Measurements from ENCODE around the gene PDCD2L. TPM values are rescaled to one million over a fixed set of nuclear protein-coding genes. Genes with fewer than 3 reads are reported as not detected.

PDCD2L gene
- total and polyA plus RNA-seq, 2 of the 8 experiments (the other 6 are each of a cell fraction or from before 2014, with no cell fraction given) = 51.5 to 78.1 TPM

DNA sequence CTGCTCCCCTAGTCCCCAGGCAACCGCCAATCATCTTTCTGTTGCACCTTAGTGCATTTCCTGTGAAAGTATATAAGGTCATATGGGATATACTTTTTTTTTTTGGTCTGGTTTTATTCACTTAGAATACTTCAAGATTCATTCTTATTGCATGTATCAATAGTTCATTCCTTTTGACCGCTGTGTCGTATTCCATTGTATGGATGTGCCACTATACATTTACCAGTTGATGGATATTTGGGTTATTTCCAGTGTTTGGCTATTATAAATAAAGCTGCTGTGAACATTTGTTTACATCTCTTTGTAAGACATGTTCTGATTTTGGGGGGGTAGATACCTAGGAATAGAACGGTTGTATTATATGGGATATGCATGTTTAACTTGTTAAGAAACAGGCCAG lies 14.1 kb downstream of the PDCD2L start (continued):
- TF ChIP-seq TEAD4 (IDR thresholded peaks at IDR 0.05; ENCODE audit: low read depth, low read length) (no peak), RXRA (IDR thresholded peaks at IDR 0.05; ENCODE audit: insufficient read depth, low read depth, low read length) (no peak), PHF8 (conservative IDR thresholded peaks at IDR 0.05; ENCODE audit: low read depth, low read length) (no peak), CBX8 (IDR thresholded peaks at IDR 0.05; ENCODE audit: borderline replicate concordance, low read depth, low read length) (no peak), GABPA (IDR thresholded peaks at IDR 0.05; ENCODE audit: borderline replicate concordance, insufficient read depth, low read length) (no peak), SIRT6 (IDR thresholded peaks at IDR 0.05; ENCODE audit: low read length) (no peak)
- TF ChIP-seq, protein P1, sequence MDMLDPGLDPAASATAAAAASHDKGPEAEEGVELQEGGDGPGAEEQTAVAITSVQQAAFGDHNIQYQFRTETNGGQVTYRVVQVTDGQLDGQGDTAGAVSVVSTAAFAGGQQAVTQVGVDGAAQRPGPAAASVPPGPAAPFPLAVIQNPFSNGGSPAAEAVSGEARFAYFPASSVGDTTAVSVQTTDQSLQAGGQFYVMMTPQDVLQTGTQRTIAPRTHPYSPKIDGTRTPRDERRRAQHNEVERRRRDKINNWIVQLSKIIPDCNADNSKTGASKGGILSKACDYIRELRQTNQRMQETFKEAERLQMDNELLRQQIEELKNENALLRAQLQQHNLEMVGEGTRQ (IDR thresholded peaks at IDR 0.05; ENCODE audit: low read length) = no peak
